Esophagus squamous epithelium (tissue), 4 donors: Measurements from ENCODE around the gene DLST.

Source experiments
- CTCF ChIP-seq, 6 experiments: fragments of 450-650 bp in 4 of 6; fragments of 200-600 bp in 2 of 6; sonication (generic) in 2 of 6; IDR thresholded peaks; one replicate each; pipeline ENCODE4 v1.5.1; 2016 to 2019; ENCODE audit warnings: antibody characterized with exemption in 6 of 6, mild to moderate bottlenecking in 4 of 6, moderate library complexity in 4 of 6
- POLR2A ChIP-seq, 4 donors: fragments of 450-650 bp; IDR thresholded peaks; one replicate each; pipeline ENCODE4 v1.6.1; 2017; ENCODE audit warnings: antibody characterized with exemption in 4 of 4, mild to moderate bottlenecking in 4 of 4, moderate library complexity in 3 of 4

DNA sequence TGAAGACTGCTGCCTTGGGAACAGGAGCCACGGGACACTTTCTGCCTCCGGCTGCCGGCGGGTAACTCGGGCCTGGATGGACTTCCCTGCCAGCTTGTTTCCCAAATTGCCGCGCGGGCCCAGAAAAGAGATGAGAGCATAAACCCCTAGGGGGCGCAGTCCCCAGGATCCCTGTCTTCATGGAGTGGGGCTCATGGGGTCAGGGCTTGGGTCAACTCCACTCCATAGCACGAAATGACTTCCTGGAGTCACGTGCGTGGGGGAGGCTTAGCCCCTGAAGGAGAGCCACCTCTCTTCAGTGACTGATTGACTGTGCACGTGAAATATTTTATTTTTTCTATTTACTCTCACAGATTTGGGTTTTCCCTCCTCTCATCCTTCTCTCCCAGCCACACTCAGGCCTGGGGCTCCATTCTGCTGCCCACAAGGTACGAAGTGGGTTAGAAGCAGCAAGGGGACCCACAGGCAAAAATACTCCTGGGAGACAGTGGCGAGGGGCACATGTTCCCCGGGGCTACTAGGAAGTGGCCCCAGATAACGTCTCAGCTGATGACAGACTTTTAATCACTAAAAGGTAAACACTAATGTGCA is 63.6 kb downstream of the DLST start:
- TF ChIP-seq CTCF (IDR thresholded peaks at IDR 0.05) (peak in 5 of 6 experiments; percentile 14 to 50 (median 43)), POLR2A (IDR thresholded peaks at IDR 0.05) (no peak)
